HG03108 (cell line): ENCODE measurements around the gene PPP4R3B.

Experiments
- ATAC-seq: cut with Tn5 transposase; IDR thresholded peaks from one replicate; pipeline ENCODE4 v1.9.1; 2021; ENCODE audit warnings: moderate library complexity; ENCODE audit not compliant: unreplicated experiment

PPP4R3B gene

DNA sequence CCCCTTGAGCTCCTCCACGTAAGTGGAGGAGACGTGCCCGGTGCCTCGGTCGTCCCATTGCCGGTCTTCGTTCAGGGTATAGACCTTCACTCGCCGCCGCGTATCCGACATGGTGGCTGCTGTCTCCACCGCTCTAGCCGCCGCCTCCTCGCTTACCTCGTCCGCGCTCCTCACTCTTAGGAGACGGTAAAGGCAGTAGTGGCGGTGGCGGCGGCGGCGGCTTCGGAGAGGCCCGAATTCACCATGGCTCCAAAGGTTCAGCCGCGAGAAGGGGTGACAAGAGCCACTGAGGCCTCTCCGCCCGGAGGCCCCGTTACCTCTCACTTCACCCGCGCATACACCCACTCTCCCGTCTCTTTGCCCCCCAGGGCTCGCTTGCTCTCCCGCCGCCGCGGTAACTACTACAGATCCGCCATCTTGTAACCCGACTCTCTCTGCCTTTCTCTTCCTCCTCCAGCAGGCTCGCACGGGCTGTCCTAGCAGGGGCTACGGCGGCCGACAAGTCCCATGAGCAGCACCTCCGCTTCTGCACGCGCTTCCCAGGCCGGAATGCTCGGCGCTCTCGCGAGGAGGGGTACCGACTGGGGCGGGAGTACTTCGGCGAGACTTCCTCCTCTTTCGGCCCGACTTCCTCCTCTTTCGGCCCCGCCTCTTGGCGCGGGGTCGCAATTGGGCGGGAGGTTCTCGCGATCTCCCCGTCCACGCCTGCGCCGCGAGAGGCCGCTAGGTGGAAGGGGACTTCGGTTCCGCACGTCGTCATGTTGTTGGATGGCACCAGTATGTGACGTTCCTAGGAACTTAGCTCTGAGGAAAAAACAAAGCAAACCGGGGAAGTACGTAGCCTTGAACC, at the start of gene PPP4R3B:
TSS of gene PPP4R3B (minus strand) at position 448 of the 850 bp plus-strand sequence. CDS start at position 111, 337 bp downstream.
- ATAC-seq: peak; percentile 81

DNA sequence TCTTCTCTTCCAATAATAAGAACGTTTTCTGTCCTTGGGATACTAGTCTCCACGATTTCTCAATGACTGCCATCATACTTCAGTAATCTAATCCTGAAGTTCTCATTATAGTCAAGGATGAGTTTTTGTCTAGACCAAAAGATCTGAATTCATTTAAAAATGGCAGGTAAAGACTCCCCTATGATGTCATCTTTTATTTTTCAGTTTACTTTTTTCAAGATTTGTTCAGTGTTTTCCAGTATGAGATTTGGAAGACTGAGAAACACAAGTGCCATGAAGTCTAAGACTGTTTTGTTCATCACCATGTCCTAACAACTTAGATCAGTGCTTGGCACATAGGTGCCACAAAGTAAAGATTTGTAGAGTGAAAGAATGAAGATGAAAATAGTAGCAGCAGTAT, 35.8 kb upstream of the PPP4R3B start:
- no peak for ATAC-seq

DNA sequence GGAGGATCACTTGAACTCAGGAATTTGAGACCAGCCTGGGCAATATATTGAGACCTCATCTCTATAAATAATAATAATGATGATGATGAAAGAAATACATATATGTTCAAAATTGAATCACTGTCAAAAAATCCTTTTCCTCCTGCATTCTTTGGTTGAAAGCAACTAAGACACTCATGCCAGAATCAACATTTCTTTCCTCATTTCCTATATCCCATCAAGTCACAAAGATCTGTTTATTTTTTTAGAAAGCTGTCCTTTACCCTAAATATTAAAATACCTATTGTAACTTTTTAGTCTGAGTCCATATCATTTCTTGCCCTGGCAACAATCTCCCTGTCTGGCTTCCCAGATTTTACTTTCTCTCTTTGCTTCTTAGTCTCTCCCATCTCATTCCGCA, 31.8 kb upstream of the PPP4R3B start:
- ATAC-seq: no peak

DNA sequence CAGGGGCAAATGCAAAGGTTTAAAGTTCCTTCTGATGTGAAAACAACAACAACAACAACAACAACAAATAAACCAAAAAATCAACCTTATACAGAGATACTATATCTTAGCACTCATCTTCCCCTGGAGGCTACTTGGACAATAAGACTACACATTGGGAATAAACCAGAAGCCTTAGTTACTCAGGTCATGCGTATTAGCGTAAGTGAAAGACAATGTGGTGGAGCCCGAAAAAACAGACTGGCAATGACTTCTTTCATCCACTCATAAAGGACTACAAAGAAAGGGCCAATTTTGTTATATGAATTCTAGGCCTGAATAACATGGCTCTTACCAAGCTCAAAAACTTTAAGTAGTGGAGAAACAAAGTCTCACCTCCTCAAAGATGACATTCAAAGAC, 19.4 kb upstream of the PPP4R3B start:
- no peak for ATAC-seq

DNA sequence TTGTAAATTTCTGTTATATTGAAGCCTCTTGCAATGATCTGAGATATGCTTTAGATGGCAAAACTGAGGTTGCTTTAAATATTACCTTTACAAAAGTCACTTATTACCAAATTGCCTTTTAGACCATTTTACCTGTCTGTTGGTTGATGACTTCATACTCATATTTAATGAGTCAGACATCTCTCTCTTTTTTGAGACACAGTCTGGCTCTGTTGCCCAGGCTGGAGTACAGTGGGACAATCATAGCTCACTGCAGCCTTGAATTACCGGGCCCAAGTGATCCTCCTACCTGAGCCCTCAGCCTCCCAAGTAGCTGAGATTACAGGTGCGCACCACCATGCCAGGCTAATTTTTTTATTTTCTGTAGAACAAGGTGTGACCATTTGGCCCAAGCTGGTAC, 11.5 kb upstream of the PPP4R3B start:
- no peak for ATAC-seq

DNA sequence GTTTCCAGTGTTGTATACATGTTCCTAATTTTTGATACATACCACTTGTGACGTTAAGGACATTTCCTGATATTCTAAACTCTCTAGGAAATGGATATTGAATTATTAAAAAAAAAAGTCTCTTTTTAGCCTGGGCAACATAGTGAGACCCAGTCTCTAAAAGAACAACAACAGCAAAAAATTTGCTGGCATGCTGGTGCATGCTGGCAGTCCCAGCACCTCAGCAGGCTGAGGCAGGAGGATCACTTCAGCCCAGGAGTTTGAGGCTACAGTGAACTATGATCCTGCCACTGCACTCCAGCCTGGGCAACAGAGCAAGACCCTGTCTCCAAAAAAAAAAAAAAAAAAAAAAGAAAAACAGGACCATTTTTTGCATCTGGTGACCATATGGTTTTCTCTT, 10.5 kb upstream of the PPP4R3B start:
- no peak for ATAC-seq

DNA sequence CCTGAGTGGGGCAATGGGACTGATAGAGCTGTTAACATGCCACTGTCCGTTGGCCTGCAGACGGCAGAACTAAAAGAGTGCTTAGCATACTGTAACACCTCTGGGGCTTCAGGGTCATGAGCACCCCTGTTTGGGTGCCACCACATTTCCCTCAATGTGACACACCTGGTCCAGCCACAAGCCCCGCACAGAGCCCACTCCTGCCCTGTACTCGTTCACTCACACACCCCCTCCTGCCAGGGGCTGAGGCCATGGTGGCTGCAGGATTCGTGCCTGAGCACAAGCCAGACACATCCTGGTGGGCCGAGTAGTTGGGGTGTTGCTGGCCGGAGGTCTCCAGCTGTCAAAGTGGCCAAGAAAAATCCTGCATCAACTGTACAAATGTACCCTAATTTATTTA, 4.4 kb upstream of the PPP4R3B start:
- ATAC-seq: no peak

DNA sequence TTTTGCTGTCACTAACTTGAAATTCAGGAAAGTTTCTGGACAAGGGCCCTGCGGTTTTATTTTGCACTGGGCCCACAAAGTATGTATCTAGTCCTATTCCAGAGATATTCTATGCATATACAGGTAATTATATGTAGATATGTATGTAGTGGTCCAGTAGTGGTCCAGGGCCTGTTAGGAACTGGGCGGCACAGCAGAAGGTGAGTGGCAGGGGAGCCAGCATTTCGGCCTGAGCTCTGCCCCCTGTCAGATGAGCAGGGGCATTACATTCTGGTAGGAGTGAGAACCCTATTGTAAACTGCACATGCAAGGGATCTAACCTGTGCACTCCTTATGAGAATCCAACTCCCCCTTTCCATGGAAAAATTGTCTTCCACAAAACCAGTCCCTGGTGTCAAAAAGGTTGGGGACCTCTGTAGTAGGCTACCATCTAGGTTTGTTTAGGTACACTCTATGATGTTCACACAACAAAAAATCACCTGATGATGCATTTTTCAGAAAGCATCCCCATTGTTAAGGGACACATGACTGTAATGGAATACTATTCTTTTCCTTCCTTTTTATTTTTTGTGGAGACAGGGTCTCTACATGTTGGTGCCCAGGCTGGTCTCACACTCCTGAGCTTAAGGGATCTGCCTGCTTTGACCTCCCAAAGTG, 2.8 kb upstream of the PPP4R3B start:
- no peak for ATAC-seq

DNA sequence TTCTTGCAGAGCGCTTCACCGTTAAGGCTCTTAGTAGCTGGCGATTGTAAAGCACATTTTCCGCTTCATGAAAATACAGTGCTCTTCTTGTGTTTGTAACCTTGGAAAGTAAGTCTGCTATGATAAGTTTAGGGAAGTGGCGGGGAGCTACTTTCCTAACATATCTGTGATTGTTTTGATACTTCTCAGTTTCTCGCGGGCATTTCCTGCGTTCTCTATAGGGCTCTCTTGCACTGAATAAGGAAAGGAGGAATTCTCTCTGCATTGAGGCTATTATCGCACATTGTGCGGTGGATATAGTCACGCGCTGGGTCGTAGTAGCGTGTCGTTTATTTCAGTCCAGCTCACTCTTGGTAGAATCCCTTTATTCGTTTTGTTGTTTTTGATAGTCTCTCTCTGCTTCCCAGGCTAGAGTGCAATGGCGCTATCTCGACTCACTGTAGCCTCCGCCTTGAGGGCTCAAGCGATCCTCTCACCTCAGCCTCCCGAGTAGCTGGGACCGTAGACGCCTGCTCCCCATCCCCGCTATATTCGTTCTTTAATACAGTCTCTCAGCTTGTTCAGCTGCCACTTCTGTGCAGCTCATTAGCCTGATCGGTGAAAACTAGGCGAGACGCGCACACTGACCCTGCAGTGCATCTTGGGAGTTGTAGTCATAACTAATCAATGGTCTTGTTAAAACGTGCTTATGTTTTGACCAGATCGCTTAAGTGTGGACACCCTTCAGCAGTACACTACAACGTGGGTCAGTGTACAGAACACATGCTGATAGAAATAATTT, 1.0 kb upstream of the PPP4R3B start:
- peak; percentile 26 for ATAC-seq

DNA sequence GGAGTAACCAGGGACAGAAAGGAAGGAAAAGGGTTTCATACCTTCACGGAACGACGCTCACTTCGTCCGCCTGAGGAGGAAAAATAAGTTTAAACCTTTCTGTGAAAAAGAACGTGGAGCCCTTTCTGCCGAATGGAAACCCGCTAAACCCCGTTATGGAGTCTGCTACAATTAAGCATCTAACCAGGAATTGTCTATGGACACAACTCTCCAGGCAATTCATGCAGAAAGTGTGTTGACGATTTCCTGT, 528 bp upstream of the PPP4R3B start:
- no peak for ATAC-seq

DNA sequence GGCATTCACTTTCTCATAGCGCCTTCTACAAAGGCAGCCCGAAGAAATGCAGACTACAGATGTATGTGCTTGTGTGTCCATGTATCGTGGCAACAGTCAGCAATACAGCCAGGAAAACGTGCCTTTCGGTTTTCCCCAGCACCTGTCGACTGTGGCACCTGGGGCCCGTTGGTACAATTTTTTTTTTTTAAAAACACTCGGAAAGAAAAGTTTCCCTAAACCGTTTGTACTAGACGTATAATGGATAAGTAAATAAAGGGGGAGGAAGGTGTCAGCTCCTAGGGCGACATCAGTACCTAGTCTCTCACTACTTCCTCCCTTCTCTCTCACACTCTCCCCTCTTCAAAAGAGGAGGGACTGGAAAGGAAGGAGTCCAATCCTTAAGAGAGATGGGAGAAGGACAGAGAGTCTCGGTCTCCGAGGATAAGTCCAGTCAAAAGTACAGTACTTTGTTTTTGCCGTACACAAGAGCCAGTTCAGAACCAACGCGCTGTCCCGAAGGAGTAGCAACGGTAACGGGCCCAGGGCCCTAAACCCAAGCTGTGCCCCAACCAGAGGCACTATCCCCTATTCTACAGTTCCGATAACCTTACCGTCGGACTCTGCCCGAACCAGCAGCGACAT, 759 bp downstream of the PPP4R3B start:
- peak; percentile 15 for ATAC-seq

DNA sequence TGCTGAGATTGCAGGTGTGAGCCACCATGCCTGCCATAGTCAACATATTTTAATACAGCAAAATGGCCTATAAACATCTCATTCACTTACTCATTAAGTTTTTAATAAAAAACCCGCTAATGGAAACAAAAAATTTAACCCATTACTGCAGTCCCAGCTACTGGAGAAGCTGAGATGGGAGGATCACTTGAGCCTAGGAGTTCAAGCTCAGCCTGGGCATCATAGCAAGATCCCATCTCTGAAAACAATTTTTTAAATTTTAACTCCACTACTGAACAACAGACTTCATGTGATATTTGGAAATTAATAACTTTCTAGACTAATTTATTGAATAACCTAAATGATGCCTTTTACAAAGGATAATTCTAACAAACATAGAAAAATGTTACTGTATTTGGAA, 5.4 kb downstream of the PPP4R3B start:
- no peak for ATAC-seq

DNA sequence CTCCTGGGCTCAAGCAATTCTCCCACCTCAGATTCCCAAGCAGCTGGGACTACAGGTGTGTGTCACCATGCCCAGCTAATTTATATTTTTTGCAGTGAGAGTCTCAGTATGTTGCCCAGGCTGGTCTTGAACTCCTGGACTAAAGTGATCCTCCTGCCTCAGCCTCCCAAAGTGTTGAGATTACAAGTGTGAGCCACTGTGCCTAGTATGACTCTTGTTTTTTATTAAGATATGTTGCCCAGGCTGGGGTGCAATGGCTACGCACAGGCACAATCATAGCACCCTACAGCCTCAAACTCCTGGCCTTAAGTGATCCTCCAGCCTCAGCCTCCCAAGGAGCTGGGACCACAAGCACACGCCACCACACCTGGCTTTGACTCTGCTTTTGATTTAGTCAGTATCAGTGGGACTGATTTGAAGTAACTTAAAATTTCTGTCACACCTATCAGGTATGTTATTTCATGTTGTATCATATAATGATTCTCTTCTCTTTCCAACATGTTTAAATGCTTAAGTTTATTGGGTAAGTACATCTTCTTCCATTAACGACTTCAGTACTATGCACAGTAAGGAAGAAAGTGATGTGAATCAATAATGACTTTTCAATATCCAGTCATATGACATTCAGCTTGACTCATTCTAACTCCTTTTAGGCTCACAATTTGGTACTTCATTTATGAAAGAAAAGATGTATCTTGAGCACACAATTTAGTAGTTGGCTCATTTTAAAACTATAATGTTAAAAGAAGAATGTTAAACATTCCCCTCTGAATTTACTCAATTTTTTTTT, 6.3 kb downstream of the PPP4R3B start:
- ATAC-seq: no peak

DNA sequence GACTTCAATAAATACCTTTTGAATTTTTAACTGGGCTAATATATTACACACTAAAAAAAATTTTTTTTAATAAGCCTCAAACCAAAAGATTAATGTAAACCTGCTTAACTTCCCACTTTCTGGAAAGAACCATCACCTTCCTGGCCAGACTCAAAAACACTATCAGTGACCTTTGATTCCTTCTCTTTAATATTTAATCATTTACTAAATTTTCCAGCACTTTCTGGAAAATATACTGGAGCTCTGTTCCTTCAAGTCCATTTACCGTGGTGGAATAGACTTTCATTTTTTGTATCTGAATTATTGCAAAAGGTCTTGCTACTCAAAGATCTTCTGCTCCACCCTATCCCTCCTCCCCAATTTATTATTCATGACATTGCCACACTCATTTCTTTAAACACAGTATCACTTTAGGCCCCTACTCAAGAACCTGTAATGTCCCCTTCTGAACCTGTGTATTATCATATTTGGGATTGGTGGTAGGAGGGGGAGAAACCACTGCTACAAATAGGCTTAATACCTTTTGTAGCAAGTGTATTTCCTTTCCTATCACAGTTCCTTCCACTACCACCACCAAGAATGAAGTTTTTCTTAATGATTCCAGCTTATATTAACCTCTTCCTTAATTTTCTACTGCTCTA, 7.4 kb downstream of the PPP4R3B start:
- no peak for ATAC-seq

DNA sequence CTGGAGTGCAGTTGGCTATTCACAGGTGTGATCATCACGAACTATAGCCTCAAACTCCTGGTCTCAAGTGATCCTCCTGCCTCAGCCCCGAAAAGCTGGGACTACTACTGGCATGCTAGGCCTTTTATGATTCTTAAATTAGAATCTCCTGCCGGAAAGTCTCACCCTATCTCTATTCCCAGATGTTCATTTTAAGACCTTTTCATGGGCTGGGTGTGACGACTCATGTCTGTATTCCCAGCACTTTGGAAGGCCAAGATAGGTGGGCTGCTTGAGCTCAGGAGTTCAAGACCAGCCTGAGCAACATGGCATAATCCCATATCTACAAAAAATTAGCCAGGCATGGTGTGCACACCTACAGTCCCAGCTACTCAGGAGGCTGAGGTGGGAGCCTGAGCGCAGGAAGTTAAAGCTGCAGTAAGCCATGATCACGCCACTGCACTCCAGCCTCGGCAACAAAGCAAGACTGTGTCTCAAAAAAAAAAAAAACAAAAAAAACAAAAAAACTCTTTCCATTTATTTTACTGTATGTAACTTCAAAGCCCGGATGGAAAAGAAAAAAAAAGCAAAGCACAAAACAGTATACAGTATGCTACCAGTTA, 8.1 kb downstream of the PPP4R3B start:
- ATAC-seq: no peak

DNA sequence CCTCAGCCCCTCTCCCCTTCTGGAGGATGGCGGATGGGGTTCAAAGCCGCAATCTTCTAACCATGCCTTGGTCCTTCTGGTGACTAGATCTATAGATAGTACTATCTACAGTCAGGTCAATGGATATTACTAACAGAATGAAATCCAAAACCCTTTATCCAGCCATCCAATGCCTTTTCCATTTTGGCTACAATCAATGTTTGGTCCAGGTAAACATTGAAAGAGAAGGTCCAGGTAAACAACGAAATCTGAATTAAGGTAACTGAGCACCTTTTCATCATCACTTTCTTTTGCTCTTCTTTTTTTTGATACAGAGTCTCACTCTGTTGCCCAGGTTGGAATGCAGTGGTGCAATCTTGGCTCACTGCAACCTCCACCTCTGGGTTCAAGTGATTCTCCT, 9.7 kb downstream of the PPP4R3B start:
- ATAC-seq: no peak

DNA sequence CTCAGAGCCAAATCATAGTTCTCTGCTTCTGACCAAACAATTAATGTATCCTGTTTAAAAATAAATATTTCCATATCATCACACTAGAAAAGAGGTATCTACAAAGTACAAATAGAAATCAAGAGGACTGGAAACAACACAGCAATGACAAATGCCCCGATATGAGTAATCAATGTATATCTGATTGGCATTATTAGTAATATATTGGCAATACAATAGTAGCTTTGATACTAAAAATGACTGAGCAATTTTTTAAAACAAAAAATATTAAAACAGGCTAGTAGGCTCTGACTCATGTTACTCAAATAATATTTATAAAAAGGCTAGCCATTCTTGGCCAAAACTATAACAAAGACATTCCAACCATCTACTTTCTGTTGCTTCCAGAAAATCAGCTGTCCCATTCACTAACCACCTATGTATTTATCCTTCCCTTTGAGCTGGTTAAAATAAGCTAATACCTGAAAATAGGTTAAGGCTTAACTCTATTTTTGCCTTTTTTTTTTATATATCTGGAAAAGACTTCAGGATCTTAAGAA, 13.3 kb downstream of the PPP4R3B start:
- ATAC-seq: no peak

DNA sequence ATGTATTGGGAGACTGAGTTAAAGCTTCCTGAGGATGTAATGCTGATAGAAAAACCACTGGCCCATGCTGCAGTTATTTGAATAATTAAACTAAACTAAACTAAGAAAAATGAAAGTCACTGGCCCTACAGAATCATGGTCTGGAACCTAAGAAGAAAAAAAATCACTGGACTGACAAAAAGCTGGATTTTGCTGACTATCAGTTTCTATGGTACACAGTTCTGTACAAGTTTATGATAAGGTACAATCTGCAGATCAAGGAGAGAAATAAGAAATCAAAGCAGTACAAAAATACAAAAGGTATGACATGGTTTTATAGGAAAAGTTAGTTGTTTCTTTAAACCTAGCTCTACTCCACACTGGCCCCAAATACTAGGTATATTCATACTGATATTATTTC, 15.6 kb downstream of the PPP4R3B start:
- no peak for ATAC-seq

DNA sequence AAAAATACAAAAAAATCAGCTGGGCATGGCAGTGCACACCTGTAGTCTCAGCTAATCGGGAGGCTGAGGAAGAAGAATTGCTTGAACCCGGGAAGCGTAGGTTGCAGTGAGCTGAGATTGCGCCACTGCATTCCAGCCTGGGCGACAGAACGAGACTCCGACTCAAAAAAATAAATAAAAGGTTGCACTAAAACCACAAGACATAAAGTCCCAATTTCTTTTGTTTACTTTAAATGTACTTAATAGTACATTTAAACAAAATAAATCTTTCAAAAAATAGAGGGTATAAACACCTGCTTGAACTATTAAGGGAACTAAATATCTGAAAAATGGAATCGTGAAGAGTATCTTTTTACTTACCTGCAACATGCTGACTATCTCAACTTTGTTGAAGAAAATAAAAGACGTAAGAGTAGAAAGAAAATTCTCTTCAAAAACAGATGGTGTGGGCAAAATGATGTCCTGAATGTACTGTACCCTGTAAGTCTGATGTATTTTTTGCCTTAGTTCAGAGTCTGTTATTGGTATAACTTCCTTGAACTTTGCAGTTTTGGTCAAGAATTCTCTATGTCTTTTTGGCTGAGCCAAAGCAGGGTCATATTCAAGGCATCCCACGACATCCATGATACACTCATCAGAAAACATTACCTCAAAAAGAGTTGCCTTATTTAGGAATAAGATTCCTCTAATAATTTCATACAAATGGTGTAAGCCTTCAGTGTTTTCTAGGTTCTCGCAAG, 19.2 kb downstream of the PPP4R3B start:
- no peak for ATAC-seq
